ENCODE results near the gene CRAMP1. TPM values are rescaled to one million over a fixed set of nuclear protein-coding genes. Genes with fewer than 3 reads are reported as not detected.

CRAMP1 gene
- polyA plus RNA-seq, 1 of the 3 experiments (the other 2 are of a cell fraction): 9.5 TPM

DNA sequence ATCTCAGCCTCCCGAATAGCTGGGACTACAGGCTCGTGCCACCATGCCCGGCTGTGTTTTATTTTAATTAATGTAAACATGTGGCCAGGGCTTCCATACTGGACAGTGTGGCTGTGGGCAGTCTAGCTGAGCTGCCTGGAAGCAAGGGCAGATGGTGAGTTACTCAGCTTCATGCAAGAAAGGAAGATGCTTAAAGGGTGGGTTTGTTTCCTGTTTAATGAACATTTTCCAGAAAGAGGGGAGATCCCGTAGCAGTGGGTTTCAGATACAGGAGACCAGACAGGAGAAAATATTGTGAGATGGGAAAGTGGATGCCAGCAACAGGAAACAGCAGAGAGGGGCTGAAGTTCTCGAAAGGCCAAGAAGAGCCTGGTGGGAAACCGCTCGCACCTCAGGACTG, 101.2 kb downstream of the CRAMP1 start:
- Histone ChIP-seq H3K9me3 (no peaks in the 10 kb centered on the region), H3K4me1 (ENCODE audit: control insufficient read depth in 1 of 2, insufficient read depth in 2 of 2, low read depth in 1 of 2, low read length in 1 of 2) (peaks cover 4% of the 10 kb centered on the region in 2 experiments; a peak in 2 of 4 replicates), H3K9me2 (no peaks in the 10 kb centered on the region), H3K36me3 (replicated peaks in 1 of 2; ENCODE audit: control insufficient read depth in 1 of 2, insufficient read depth in 2 of 2, low read length in 1 of 2) (peaks cover 0 to 4% of the 10 kb centered on the region in 2 experiments), H2AFZ (ENCODE audit: low read depth) (no peak overlapping the region), H3K4me2 (no peak overlapping the region), H3K9ac (no peak overlapping the region), H3F3A (replicated peaks; ENCODE audit: insufficient read depth) (no peaks in the 10 kb centered on the region), H3K27ac (ENCODE audit: low read depth in 2 of 2, low read length in 1 of 2) (no peak overlapping the region), H3K4me3 (ENCODE audit: low read depth in 2 of 2, low read length in 1 of 2) (no peak overlapping the region), H3K27me3 (ENCODE audit: insufficient read depth) (no peaks in the 10 kb centered on the region), H3K79me2 (ENCODE audit: insufficient read depth) (peaks cover 100% of the 10 kb centered on the region), H4K20me1 (ENCODE audit: insufficient read depth) (peaks cover 63% of the 10 kb centered on the region)
- DNase-seq: no peak
- TF ChIP-seq, protein P1, sequence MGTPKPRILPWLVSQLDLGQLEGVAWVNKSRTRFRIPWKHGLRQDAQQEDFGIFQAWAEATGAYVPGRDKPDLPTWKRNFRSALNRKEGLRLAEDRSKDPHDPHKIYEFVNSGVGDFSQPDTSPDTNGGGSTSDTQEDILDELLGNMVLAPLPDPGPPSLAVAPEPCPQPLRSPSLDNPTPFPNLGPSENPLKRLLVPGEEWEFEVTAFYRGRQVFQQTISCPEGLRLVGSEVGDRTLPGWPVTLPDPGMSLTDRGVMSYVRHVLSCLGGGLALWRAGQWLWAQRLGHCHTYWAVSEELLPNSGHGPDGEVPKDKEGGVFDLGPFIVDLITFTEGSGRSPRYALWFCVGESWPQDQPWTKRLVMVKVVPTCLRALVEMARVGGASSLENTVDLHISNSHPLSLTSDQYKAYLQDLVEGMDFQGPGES (IDR thresholded peaks at IDR 0.05; ENCODE audit: low read depth, low read length): no peak
- no peak for TF ChIP-seq JUND (IDR thresholded peaks at IDR 0.05)
- TF ChIP-seq, protein P2, sequence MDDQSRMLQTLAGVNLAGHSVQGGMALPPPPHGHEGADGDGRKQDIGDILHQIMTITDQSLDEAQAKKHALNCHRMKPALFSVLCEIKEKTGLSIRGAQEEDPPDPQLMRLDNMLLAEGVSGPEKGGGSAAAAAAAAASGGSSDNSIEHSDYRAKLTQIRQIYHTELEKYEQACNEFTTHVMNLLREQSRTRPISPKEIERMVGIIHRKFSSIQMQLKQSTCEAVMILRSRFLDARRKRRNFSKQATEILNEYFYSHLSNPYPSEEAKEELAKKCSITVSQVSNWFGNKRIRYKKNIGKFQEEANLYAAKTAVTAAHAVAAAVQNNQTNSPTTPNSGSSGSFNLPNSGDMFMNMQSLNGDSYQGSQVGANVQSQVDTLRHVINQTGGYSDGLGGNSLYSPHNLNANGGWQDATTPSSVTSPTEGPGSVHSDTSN (IDR thresholded peaks at IDR 0.05): no peak
- TF ChIP-seq TAF1 (IDR thresholded peaks at IDR 0.05; ENCODE audit: borderline replicate concordance, low read depth, low read length): no peak
- TF ChIP-seq RXRA (IDR thresholded peaks at IDR 0.05; ENCODE audit: borderline replicate concordance, low read depth): no peak
- no peak for TF ChIP-seq POLR2AphosphoS5 (IDR thresholded peaks at IDR 0.05; ENCODE audit: low read depth, low read length)
- no peak for TF ChIP-seq EP300 (IDR thresholded peaks at IDR 0.05; ENCODE audit: borderline replicate concordance in 1 of 2, low read depth in 1 of 2, low read length in 1 of 2)
- no peak for TF ChIP-seq FOXM1 (IDR thresholded peaks at IDR 0.05; ENCODE audit: low read depth)
- TF ChIP-seq SIN3A (IDR thresholded peaks at IDR 0.05; ENCODE audit: borderline replicate concordance, low read depth, low read length): no peak
- TF ChIP-seq NRF1 (IDR thresholded peaks at IDR 0.05; ENCODE audit: low read depth, low read length): no peak
- no peak for TF ChIP-seq FOXJ3 (CRISPR knock-in tag; IDR thresholded peaks at IDR 0.05)
- no peak for TF ChIP-seq GABPA (IDR thresholded peaks at IDR 0.05; ENCODE audit: low read depth)
- no peak for TF ChIP-seq GATA2 (CRISPR knock-in tag; IDR thresholded peaks at IDR 0.05)
- TF ChIP-seq, protein P3, sequence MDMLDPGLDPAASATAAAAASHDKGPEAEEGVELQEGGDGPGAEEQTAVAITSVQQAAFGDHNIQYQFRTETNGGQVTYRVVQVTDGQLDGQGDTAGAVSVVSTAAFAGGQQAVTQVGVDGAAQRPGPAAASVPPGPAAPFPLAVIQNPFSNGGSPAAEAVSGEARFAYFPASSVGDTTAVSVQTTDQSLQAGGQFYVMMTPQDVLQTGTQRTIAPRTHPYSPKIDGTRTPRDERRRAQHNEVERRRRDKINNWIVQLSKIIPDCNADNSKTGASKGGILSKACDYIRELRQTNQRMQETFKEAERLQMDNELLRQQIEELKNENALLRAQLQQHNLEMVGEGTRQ (IDR thresholded peaks at IDR 0.05; ENCODE audit: borderline replicate concordance, low read depth, low read length): no peak
- no peak for TF ChIP-seq TEAD4 (IDR thresholded peaks at IDR 0.05; ENCODE audit: borderline replicate concordance, insufficient read depth)
- no peak for TF ChIP-seq NFIC (IDR thresholded peaks at IDR 0.05; ENCODE audit: borderline replicate concordance)
- TF ChIP-seq YY1 (IDR thresholded peaks at IDR 0.05; ENCODE audit: low read depth): no peak
- no peak for TF ChIP-seq CHD2 (IDR thresholded peaks at IDR 0.05; ENCODE audit: low read length, partially characterized antibody)
- TF ChIP-seq, protein P4, sequence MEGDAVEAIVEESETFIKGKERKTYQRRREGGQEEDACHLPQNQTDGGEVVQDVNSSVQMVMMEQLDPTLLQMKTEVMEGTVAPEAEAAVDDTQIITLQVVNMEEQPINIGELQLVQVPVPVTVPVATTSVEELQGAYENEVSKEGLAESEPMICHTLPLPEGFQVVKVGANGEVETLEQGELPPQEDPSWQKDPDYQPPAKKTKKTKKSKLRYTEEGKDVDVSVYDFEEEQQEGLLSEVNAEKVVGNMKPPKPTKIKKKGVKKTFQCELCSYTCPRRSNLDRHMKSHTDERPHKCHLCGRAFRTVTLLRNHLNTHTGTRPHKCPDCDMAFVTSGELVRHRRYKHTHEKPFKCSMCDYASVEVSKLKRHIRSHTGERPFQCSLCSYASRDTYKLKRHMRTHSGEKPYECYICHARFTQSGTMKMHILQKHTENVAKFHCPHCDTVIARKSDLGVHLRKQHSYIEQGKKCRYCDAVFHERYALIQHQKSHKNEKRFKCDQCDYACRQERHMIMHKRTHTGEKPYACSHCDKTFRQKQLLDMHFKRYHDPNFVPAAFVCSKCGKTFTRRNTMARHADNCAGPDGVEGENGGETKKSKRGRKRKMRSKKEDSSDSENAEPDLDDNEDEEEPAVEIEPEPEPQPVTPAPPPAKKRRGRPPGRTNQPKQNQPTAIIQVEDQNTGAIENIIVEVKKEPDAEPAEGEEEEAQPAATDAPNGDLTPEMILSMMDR (IDR thresholded peaks at IDR 0.05): no peak
- WGBS (ENCODE audit: low lambda C conversion rate): 94% methylated on average over 7 of the region's 7 CpGs
- ChIA-PET POLR2A (no interaction called here), CTCF (interaction anchor here (0.7 to 1.4 kb wide), 2 partner anchors 51 to 137 kb away, joined by 4 read pairs; no protein-coding TSS in a partner anchor)

Measured in SK-N-SH (cell line).